ENCODE data around the gene AOPEP.

Gene AOPEP

DNA sequence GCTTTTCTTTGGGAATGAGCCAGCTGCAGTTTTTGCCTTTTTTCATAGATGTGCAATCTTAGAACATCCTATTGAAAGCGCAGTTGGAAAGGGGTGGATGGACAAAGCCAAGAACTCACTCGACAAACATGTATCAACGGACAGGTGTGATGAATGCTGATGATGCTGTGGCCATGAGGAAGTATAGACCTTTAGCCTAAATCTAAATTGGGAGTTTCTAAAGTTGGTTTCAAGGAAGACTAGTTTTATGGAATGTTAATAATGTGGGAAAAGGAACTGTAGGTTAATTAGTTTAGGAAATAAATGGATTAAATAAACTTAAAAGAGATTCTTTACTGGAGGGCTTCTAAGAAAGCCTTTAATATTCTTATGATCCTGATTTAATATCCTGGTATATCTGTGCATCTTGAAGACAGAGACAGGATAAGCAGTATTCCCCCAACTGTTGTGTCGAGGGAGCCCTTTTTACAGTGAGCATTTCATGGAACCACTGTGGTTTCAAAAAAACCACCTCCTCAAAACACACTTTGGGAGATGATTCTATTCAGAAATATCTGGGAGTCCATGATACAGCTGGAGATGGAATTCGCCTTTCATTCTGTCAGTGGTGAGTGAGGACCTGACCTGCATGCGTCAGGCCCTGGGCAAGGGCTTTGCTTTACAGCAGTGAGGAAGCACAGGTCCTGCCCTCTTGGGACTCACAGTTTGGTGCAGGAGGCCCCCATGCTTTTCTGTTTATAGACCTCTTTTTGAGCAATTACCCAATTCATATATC lies 82.6 kb downstream of the AOPEP start:
- Histone ChIP-seq H3K9me3 (ENCODE audit: insufficient read depth, low read depth, low read length) (no peaks in the 10 kb centered on the region), H4K20me1 (ENCODE audit: insufficient read depth, low read length, poor library complexity, severe bottlenecking) (no peaks in the 10 kb centered on the region), H3K27me3 (ENCODE audit: insufficient read depth, low read length, poor library complexity, severe bottlenecking) (no peaks in the 10 kb centered on the region), H3K79me2 (ENCODE audit: insufficient read depth, low read length) (no peaks in the 10 kb centered on the region), H2AFZ (ENCODE audit: low read length) (no peak overlapping the region), H3K36me3 (ENCODE audit: insufficient read depth, low read length) (no peaks in the 10 kb centered on the region), H3K4me2 (ENCODE audit: low read depth, low read length, poor library complexity, severe bottlenecking) (no peak overlapping the region), H3K9me2 (replicated peaks; ENCODE audit: low read depth, low read length) (no peaks in the 10 kb centered on the region), H3F3A (ENCODE audit: low read depth) (no peaks in the 10 kb centered on the region), H3K4me1 (ENCODE audit: insufficient read depth, low read length, poor library complexity, severe bottlenecking) (peaks cover 22% of the 10 kb centered on the region), H3K4me3 (ENCODE audit: low read length, poor library complexity, severe bottlenecking) (no peak overlapping the region), H3K9ac (ENCODE audit: low read depth, low read length, poor library complexity, severe bottlenecking) (no peak overlapping the region)
- TF ChIP-seq, protein P1, sequence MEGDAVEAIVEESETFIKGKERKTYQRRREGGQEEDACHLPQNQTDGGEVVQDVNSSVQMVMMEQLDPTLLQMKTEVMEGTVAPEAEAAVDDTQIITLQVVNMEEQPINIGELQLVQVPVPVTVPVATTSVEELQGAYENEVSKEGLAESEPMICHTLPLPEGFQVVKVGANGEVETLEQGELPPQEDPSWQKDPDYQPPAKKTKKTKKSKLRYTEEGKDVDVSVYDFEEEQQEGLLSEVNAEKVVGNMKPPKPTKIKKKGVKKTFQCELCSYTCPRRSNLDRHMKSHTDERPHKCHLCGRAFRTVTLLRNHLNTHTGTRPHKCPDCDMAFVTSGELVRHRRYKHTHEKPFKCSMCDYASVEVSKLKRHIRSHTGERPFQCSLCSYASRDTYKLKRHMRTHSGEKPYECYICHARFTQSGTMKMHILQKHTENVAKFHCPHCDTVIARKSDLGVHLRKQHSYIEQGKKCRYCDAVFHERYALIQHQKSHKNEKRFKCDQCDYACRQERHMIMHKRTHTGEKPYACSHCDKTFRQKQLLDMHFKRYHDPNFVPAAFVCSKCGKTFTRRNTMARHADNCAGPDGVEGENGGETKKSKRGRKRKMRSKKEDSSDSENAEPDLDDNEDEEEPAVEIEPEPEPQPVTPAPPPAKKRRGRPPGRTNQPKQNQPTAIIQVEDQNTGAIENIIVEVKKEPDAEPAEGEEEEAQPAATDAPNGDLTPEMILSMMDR (conservative IDR thresholded peaks at IDR 0.05; ENCODE audit: low read length), result no peak
- TF ChIP-seq EZH2phosphoT487 (IDR thresholded peaks at IDR 0.05; ENCODE audit: borderline replicate concordance), result no peak

DNA sequence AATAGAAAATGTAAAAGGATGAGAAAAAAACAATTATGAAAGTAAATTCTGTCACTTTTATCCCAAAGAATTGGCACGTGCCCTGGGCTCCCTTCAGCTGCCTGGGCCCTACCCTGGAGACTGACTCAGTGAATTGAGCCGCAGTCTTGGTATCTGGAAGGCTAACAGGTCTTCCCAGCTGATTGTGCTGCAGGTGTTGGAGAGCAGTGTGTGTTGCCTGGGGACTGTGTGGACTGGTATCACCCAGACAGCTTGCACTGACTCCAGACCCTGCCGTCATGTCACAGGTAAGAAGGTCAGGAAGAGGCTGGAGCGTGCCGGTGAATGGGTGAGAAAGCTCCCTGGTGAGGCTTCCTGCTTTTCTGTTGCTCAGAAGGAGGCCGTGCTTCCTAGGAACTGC lies 83.3 kb downstream of the AOPEP start:
- Histone ChIP-seq H3K9me2 (replicated peaks; ENCODE audit: low read depth, low read length) (no peaks in the 10 kb centered on the region), H3K4me2 (ENCODE audit: low read depth, low read length, poor library complexity, severe bottlenecking) (no peak overlapping the region), H3F3A (ENCODE audit: low read depth) (no peaks in the 10 kb centered on the region), H2AFZ (ENCODE audit: low read length) (no peak overlapping the region), H3K4me1 (ENCODE audit: insufficient read depth, low read length, poor library complexity, severe bottlenecking) (peaks cover 22% of the 10 kb centered on the region), H3K27me3 (ENCODE audit: insufficient read depth, low read length, poor library complexity, severe bottlenecking) (no peaks in the 10 kb centered on the region), H3K9ac (ENCODE audit: low read depth, low read length, poor library complexity, severe bottlenecking) (no peak overlapping the region), H3K4me3 (ENCODE audit: low read length, poor library complexity, severe bottlenecking) (no peak overlapping the region), H3K9me3 (ENCODE audit: insufficient read depth, low read depth, low read length) (no peaks in the 10 kb centered on the region), H3K79me2 (ENCODE audit: insufficient read depth, low read length) (no peaks in the 10 kb centered on the region), H4K20me1 (ENCODE audit: insufficient read depth, low read length, poor library complexity, severe bottlenecking) (no peaks in the 10 kb centered on the region), H3K36me3 (ENCODE audit: insufficient read depth, low read length) (no peaks in the 10 kb centered on the region)
- TF ChIP-seq, protein P1 (conservative IDR thresholded peaks at IDR 0.05; ENCODE audit: low read length), result no peak
- no peak for TF ChIP-seq EZH2phosphoT487 (IDR thresholded peaks at IDR 0.05; ENCODE audit: borderline replicate concordance)

DNA sequence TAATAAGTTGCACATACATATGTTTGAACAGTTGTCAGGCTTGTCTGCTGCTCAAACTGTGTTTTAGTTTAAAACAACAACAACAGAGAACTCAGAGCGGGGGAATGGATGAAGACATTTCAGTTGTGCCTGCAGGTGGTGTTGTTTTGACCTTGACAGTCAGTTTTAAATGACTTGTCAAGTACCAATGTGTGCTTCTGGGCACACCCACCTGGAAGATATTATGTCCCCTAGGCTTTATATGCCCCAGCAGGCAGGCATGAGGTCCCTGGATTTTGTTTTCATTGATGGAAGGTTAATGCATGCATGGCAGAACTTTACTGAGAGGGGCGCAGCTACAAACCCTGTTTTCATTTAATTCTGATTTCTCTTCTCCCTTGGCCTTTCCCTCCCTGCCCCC lies 84.6 kb downstream of the AOPEP start:
- Histone ChIP-seq H3K4me1 (ENCODE audit: insufficient read depth, low read length, poor library complexity, severe bottlenecking) (peaks cover 10% of the 10 kb centered on the region), H3K4me2 (ENCODE audit: low read depth, low read length, poor library complexity, severe bottlenecking) (no peak overlapping the region), H3K9me3 (ENCODE audit: insufficient read depth, low read depth, low read length) (no peaks in the 10 kb centered on the region), H3K9ac (ENCODE audit: low read depth, low read length, poor library complexity, severe bottlenecking) (no peak overlapping the region), H3K9me2 (replicated peaks; ENCODE audit: low read depth, low read length) (no peaks in the 10 kb centered on the region), H2AFZ (ENCODE audit: low read length) (no peak overlapping the region), H3K36me3 (ENCODE audit: insufficient read depth, low read length) (no peaks in the 10 kb centered on the region), H3K27me3 (ENCODE audit: insufficient read depth, low read length, poor library complexity, severe bottlenecking) (no peaks in the 10 kb centered on the region), H3K4me3 (ENCODE audit: low read length, poor library complexity, severe bottlenecking) (no peak overlapping the region), H4K20me1 (ENCODE audit: insufficient read depth, low read length, poor library complexity, severe bottlenecking) (no peaks in the 10 kb centered on the region), H3F3A (ENCODE audit: low read depth) (no peaks in the 10 kb centered on the region), H3K79me2 (ENCODE audit: insufficient read depth, low read length) (no peaks in the 10 kb centered on the region)
- TF ChIP-seq, protein P1 (conservative IDR thresholded peaks at IDR 0.05; ENCODE audit: low read length), result no peak
- TF ChIP-seq EZH2phosphoT487 (IDR thresholded peaks at IDR 0.05; ENCODE audit: borderline replicate concordance), result no peak
